Measurements from ENCODE around the gene ZNF474.

- TF ChIP-seq CTCF (IDR thresholded peaks at IDR 0.05) (no peak), POLR2A (IDR thresholded peaks at IDR 0.05) (no peak)
Observed at GRCh38 chr5:122118356-122118948, 10.9 kb upstream of the ZNF474 start.

Measured in prostate gland (tissue), 2 donors.